Muscle of leg (tissue), 16 donors: Measurements from ENCODE around the gene OR2A14. TPM values are rescaled to one million over a fixed set of nuclear protein-coding genes. Genes with fewer than 3 reads are reported as not detected.

Experiments used
- DNase-seq: peaks from one replicate; pipeline ENCODE4 v3.0.0; 2013
- H3K27ac ChIP-seq: one replicate; pipeline ENCODE4 v1.5.1; 2013; ENCODE audit warnings: mild to moderate bottlenecking, low read length, control low read depth
- H3K27me3 ChIP-seq: one replicate; pipeline ENCODE4 v1.6.1; 2013; ENCODE audit warnings: low read length; ENCODE audit not compliant: control insufficient read depth, insufficient read depth
- H3K36me3 ChIP-seq: one replicate; pipeline ENCODE4 v1.6.1; 2013; ENCODE audit warnings: low read length; ENCODE audit not compliant: control insufficient read depth, insufficient read depth
- H3K4me1 ChIP-seq: one replicate; pipeline ENCODE4 v1.6.1; 2013; ENCODE audit warnings: low read length; ENCODE audit not compliant: control insufficient read depth, insufficient read depth
- H3K4me3 ChIP-seq: one replicate; pipeline ENCODE4 v1.5.1; 2013; ENCODE audit warnings: low read length, control low read depth
- H3K9me3 ChIP-seq: replicated peaks from 2 replicates; pipeline ENCODE4 v1.6.1; 2013; ENCODE audit warnings: low read depth, low read length; ENCODE audit not compliant: control insufficient read depth
- WGBS: methylation state at CpG from one replicate; pipeline ENCODE4 v1.1.5; 2013; ENCODE audit warnings: missing lambda C conversion rate; ENCODE audit not compliant: insufficient coverage; 5-methylcytosine and 5-hydroxymethylcytosine counted together
- long read RNA-seq, 11 donors: transcript quantifications; one replicate each; lab custom pipeline, GENCODE V29; 2026
- polyA plus RNA-seq, 8 donors: library from polyadenylated mRNA; unstranded; fragments of 120-200 nt; gene quantifications; one replicate each; pipeline versions ENCODE4 v1.2.1 to v1.2.3, GENCODE V29; 2013; ENCODE audit warnings: inconsistent platforms in 1 of 8, low replicate concordance in 1 of 8; ENCODE audit not compliant: insufficient read length in 8 of 8, insufficient read depth in 1 of 8
- total RNA-seq: library from RNA; stranded (reverse); fragments of 120-200 nt; gene quantifications from one replicate; pipeline ENCODE4 v1.2.4, GENCODE V29; 2013

Gene OR2A14
- total RNA-seq (not detected), polyA plus RNA-seq (not detected)
- long read RNA-seq, donor 1: 0 reads
- long read RNA-seq, donor 2: 0 reads
- long read RNA-seq, donor 3: 0 reads
- long read RNA-seq, donor 4: 0 reads
- long read RNA-seq, donor 5: 0 reads
- long read RNA-seq, donor 6: 0 reads
- long read RNA-seq, donor 7: 0 reads
- long read RNA-seq, donor 8: 0 reads
- long read RNA-seq, donor 9: 0 reads
- long read RNA-seq, donor 10: 0 reads
- long read RNA-seq, donor 11: 0 reads

GRCh38 chr7:144122876-144123275 is at the start of gene OR2A14:
Gene OR2A14 (plus strand): TSS chr7:144123176. CDS start chr7:144129113, 5,937 bp downstream.
- Histone ChIP-seq H3K36me3 (no peaks in the 10 kb centered on the region), H3K4me3 (no peak within 1 kb of the TSS), H3K27ac (no peak within 1 kb of the TSS), H3K9me3 (no peaks in the 10 kb centered on the region), H3K4me1 (no peaks in the 10 kb centered on the region), H3K27me3 (no peaks in the 10 kb centered on the region)
- no CpG with 5 or more reads among the region's 1 CpG for WGBS
- no peak for DNase-seq

GRCh38 chr7:144074374-144074773 is 48.6 kb upstream of the OR2A14 start:
- WGBS: 85% methylated on average over 5 of the region's 8 CpGs
- Histone ChIP-seq H3K4me3 (no peak overlapping the region), H3K27ac (no peak overlapping the region)

GRCh38 chr7:144085978-144086377 is 37.0 kb upstream of the OR2A14 start, which contains the start of gene OR2A12:
Gene OR2A12 (plus strand): TSS chr7:144086278. CDS start chr7:144095108, 8,830 bp downstream.
- Histone ChIP-seq H3K27ac (no peak within 1 kb of the TSS), H3K4me1 (no peaks in the 10 kb centered on the region), H3K27me3 (no peaks in the 10 kb centered on the region), H3K4me3 (no peak within 1 kb of the TSS), H3K9me3 (peaks cover 2% of the 10 kb centered on the region), H3K36me3 (no peaks in the 10 kb centered on the region)
- no CpG with 5 or more reads among the region's 2 CpGs for WGBS
- DNase-seq: no peak

More at GRCh38 chr7:144074374-144074773, 48.6 kb upstream of the OR2A14 start:
- DNase-seq: no peak
- H3K9me3 ChIP-seq: no peaks in the 10 kb centered on the region
- no peaks in the 10 kb centered on the region for H3K4me1 ChIP-seq
- H3K27me3 ChIP-seq: no peaks in the 10 kb centered on the region
- no peaks in the 10 kb centered on the region for H3K36me3 ChIP-seq

- no peaks in the 10 kb centered on the region for H3K4me1 ChIP-seq
- H3K27me3 ChIP-seq: no peaks in the 10 kb centered on the region
- no peak overlapping the region for H3K4me3 ChIP-seq
- WGBS: no CpG with 5 or more reads among the region's 4 CpGs
- H3K27ac ChIP-seq: no peak overlapping the region
- DNase-seq: no peak
- H3K36me3 ChIP-seq: no peaks in the 10 kb centered on the region
- peaks cover 2% of the 10 kb centered on the region for H3K9me3 ChIP-seq
Measured at GRCh38 chr7:144086730-144087129, 36.2 kb upstream of the OR2A14 start.

GRCh38 chr7:144087230-144087629 is 35.7 kb upstream of the OR2A14 start:
- peaks cover 2% of the 10 kb centered on the region for H3K9me3 ChIP-seq
- H3K36me3 ChIP-seq: no peaks in the 10 kb centered on the region
- no peak overlapping the region for H3K4me3 ChIP-seq
- H3K27ac ChIP-seq: no peak overlapping the region
- no peak for DNase-seq
- no CpG with 5 or more reads among the region's 1 CpG for WGBS
- H3K27me3 ChIP-seq: no peaks in the 10 kb centered on the region
- no peaks in the 10 kb centered on the region for H3K4me1 ChIP-seq

- no peaks in the 10 kb centered on the region for H3K27me3 ChIP-seq
- no peaks in the 10 kb centered on the region for H3K4me1 ChIP-seq
- WGBS: 100% methylated on average over 1 of the region's 3 CpGs
- H3K27ac ChIP-seq: no peak overlapping the region
- no peak overlapping the region for H3K4me3 ChIP-seq
- H3K36me3 ChIP-seq: no peaks in the 10 kb centered on the region
- peaks cover 2% of the 10 kb centered on the region for H3K9me3 ChIP-seq
- DNase-seq: no peak
Measured at GRCh38 chr7:144090667-144091066, 32.3 kb upstream of the OR2A14 start.

GRCh38 chr7:144098776-144099175 is 24.2 kb upstream of the OR2A14 start:
- Histone ChIP-seq H3K4me1 (no peaks in the 10 kb centered on the region), H3K9me3 (no peaks in the 10 kb centered on the region), H3K4me3 (no peak overlapping the region), H3K27ac (no peak overlapping the region), H3K36me3 (no peaks in the 10 kb centered on the region), H3K27me3 (no peaks in the 10 kb centered on the region)
- DNase-seq: no peak

GRCh38 chr7:144100607-144101006 is 22.4 kb upstream of the OR2A14 start:
- Histone ChIP-seq H3K9me3 (no peaks in the 10 kb centered on the region), H3K36me3 (no peaks in the 10 kb centered on the region), H3K27ac (no peak overlapping the region), H3K27me3 (no peaks in the 10 kb centered on the region), H3K4me3 (no peak overlapping the region), H3K4me1 (no peaks in the 10 kb centered on the region)
- no CpG with 5 or more reads among the region's 3 CpGs for WGBS
- DNase-seq: no peak

- H3K4me3 ChIP-seq: no peak overlapping the region
- no peaks in the 10 kb centered on the region for H3K4me1 ChIP-seq
- no peaks in the 10 kb centered on the region for H3K27me3 ChIP-seq
- no peaks in the 10 kb centered on the region for H3K9me3 ChIP-seq
- no peak overlapping the region for H3K27ac ChIP-seq
- no peak for DNase-seq
- H3K36me3 ChIP-seq: no peaks in the 10 kb centered on the region
Measured at GRCh38 chr7:144102041-144102440, 20.9 kb upstream of the OR2A14 start.

- DNase-seq: no peak
- no peaks in the 10 kb centered on the region for H3K27me3 ChIP-seq
- no peak overlapping the region for H3K4me3 ChIP-seq
Measured at GRCh38 chr7:144105211-144105610, 17.8 kb upstream of the OR2A14 start.

GRCh38 chr7:144109283-144109682 is 13.7 kb upstream of the OR2A14 start, which contains the start of gene OR2A2:
Gene OR2A2 (plus strand): TSS chr7:144109583. CDS start chr7:144109583, 0 bp downstream.
- Histone ChIP-seq H3K4me3 (no peak within 1 kb of the TSS), H3K9me3 (no peaks in the 10 kb centered on the region), H3K27me3 (no peaks in the 10 kb centered on the region), H3K27ac (no peak within 1 kb of the TSS), H3K36me3 (no peaks in the 10 kb centered on the region), H3K4me1 (no peaks in the 10 kb centered on the region)
- no peak for DNase-seq
- WGBS: no CpG with 5 or more reads among the region's 2 CpGs

More at GRCh38 chr7:144105211-144105610, 17.8 kb upstream of the OR2A14 start:
- Histone ChIP-seq H3K4me1 (no peaks in the 10 kb centered on the region), H3K27ac (no peak overlapping the region), H3K36me3 (no peaks in the 10 kb centered on the region), H3K9me3 (no peaks in the 10 kb centered on the region)
